A549 (cell line): Measurements from ENCODE around the gene ERMARD. TPM values are rescaled to one million over a fixed set of nuclear protein-coding genes. Genes with fewer than 3 reads are reported as not detected.

ENCODE experiments used
- ATAC-seq, 2 experiments: fragments of 200-7000 bp in 1 of 2; fragments of >200 bp in 1 of 2; cut with Nextera tagmentation in 1 of 2; cut with Tn5 transposase in 1 of 2; 3 replicates each; pipeline versions ENCODE4 v1.8.0 to v1.9.1; 2018 to 2020; ENCODE audit warnings: mild to moderate bottlenecking in 1 of 2, moderate library complexity in 1 of 2
- CTCF ChIA-PET: fragments of 300-600 bp; sonication (Branson Sonifier 250); formaldehyde crosslinking; extraction: SDS; loops from one replicate; lab custom pipeline; 2021; ENCODE audit warnings: antibody characterized with exemption, inconsistent platforms; lab: Yijun Ruan, JAX
- POLR2A ChIA-PET: fragments of 350-600 bp; formaldehyde crosslinking; extraction: SDS; loops from one replicate; lab custom pipeline; 2021; ENCODE audit warnings: antibody characterized with exemption, inconsistent platforms; lab: Yijun Ruan, JAX
- DNase-seq, 2 experiments: peaks; one replicate each; pipeline versions ENCODE4 v3.0.0 to v3.0.0-alpha.2; 2011 to 2016; ENCODE audit warnings: low read depth in 1 of 2, low spot score in 1 of 2
- FAIRE-seq: peaks from 2 replicates; lab custom pipeline; 2011; peaks lifted over from hg19 to GRCh38; lab: Jason Lieb, UNC
- H3K27ac ChIP-seq, 2 experiments: fragments of >200 bp; sonication (Bioruptor Twin); formaldehyde crosslinking; 3 replicates each; pipeline ENCODE4 v1.5.1; 2016 to 2017
- H3K4me1 ChIP-seq: fragments of >200 bp; sonication (Bioruptor Twin); formaldehyde crosslinking; 3 replicates; pipeline ENCODE4 v1.6.1; 2016
- H3K4me2 ChIP-seq: fragments of >200 bp; sonication (Bioruptor Twin); formaldehyde crosslinking; 3 replicates; pipeline ENCODE4 v1.6.1; 2016
- H3K4me3 ChIP-seq: fragments of >200 bp; sonication (Bioruptor Twin); formaldehyde crosslinking; 3 replicates; pipeline ENCODE4 v1.5.1; 2016
- H3K9me3 ChIP-seq: fragments of >200 bp; sonication (Bioruptor Twin); formaldehyde crosslinking; 3 replicates; pipeline ENCODE4 v1.6.1; 2016
- BCL3 ChIP-seq: fragments of >200 bp; sonication (Bioruptor Twin); formaldehyde crosslinking; IDR thresholded peaks from 3 replicates; pipeline ENCODE4 v1.6.1; 2016
- BHLHE40 ChIP-seq: IDR thresholded peaks from 2 replicates; pipeline ENCODE4 v1.6.1; 2012; ENCODE audit warnings: low read depth, low read length, inconsistent platforms
- CBX2 ChIP-seq: fragments of 200-600 bp; sonication (generic); IDR thresholded peaks from 2 replicates; pipeline ENCODE4 v1.6.1; 2016; ENCODE audit warnings: low read depth, mild to moderate bottlenecking, borderline replicate concordance
- EHMT2 ChIP-seq: fragments of 200-600 bp; sonication (generic); IDR thresholded peaks from 2 replicates; pipeline ENCODE4 v1.6.1; 2016; ENCODE audit warnings: antibody characterized with exemption, low read depth, mild to moderate bottlenecking, moderate library complexity
- ESRRA ChIP-seq: fragments of 150-350 bp; IDR thresholded peaks from 2 replicates; pipeline ENCODE4 v1.6.1; 2014; ENCODE audit warnings: mild to moderate bottlenecking, low read length, borderline replicate concordance
- FOXS1 ChIP-seq: fragments of 250-450 bp; sonication (Bioruptor Pico); IDR thresholded peaks from 2 replicates; pipeline ENCODE4 v1.5.0; 2020; ENCODE audit warnings: mild to moderate bottlenecking, moderate library complexity
- HEYL ChIP-seq: fragments of 250-450 bp; sonication (Bioruptor Pico); IDR thresholded peaks from 2 replicates; pipeline ENCODE4 v1.8.0; 2021; ENCODE audit warnings: mild to moderate bottlenecking, moderate library complexity
- HOXA7 ChIP-seq: fragments of 250-450 bp; sonication (Bioruptor Pico); IDR thresholded peaks from 2 replicates; pipeline ENCODE4 v1.5.0; 2020; ENCODE audit warnings: mild to moderate bottlenecking, moderate library complexity
- HOXB13 ChIP-seq: fragments of 250-450 bp; sonication (Bioruptor Pico); IDR thresholded peaks from 2 replicates; pipeline ENCODE4 v1.5.0; 2020; ENCODE audit warnings: low read depth, mild to moderate bottlenecking, moderate library complexity
- JUN ChIP-seq, 2 experiments: fragments of >200 bp; sonication (Bioruptor Twin); formaldehyde crosslinking; IDR thresholded peaks; 2 replicates in 1 of 2; 3 replicates in 1 of 2; pipeline ENCODE4 v1.6.1; 2016 to 2017
- JUNB ChIP-seq: fragments of >200 bp; sonication (Bioruptor Twin); formaldehyde crosslinking; IDR thresholded peaks from 2 replicates; pipeline ENCODE4 v1.6.1; 2016
- MAFK ChIP-seq: fragments of 450-650 bp; IDR thresholded peaks from 2 replicates; pipeline ENCODE4 v1.6.1; 2014; ENCODE audit not compliant: partially characterized antibody
- MYC ChIP-seq: IDR thresholded peaks from 2 replicates; pipeline ENCODE4 v1.6.1; 2012; ENCODE audit warnings: mild to moderate bottlenecking, inconsistent platforms, low read length, improper control_type of control experiment, borderline replicate concordance
- PBX3 ChIP-seq: IDR thresholded peaks from 2 replicates; pipeline ENCODE4 v1.6.1; 2012
- POLR2A ChIP-seq: IDR thresholded peaks from 2 replicates; pipeline ENCODE4 v1.6.1; 2012; ENCODE audit warnings: mild to moderate bottlenecking, low read length
- RCOR1 ChIP-seq: fragments of 150-350 bp; IDR thresholded peaks from 2 replicates; pipeline ENCODE4 v1.6.1; 2014; ENCODE audit warnings: antibody characterized with exemption, low read length, low read depth
- RNF2 ChIP-seq: fragments of 200-600 bp; sonication (generic); IDR thresholded peaks from 2 replicates; pipeline ENCODE4 v1.6.1; 2016; ENCODE audit warnings: low read depth, mild to moderate bottlenecking, antibody characterized with exemption, moderate library complexity, borderline replicate concordance
- TFCP2L1 ChIP-seq: fragments of 250-450 bp; sonication (Bioruptor Pico); IDR thresholded peaks from 2 replicates; pipeline ENCODE4 v1.5.0; 2021; ENCODE audit warnings: mild to moderate bottlenecking
- ZFP36 ChIP-seq: fragments of 450-650 bp; IDR thresholded peaks from 2 replicates; pipeline ENCODE4 v1.6.1; 2014; ENCODE audit warnings: borderline replicate concordance; ENCODE audit not compliant: partially characterized antibody
- ZSCAN20 ChIP-seq: fragments of 250-450 bp; sonication (Bioruptor Pico); IDR thresholded peaks from 2 replicates; pipeline ENCODE4 v1.8.0; 2022; ENCODE audit warnings: mild to moderate bottlenecking, moderate library complexity
- WGBS: methylation state at CpG from one replicate; pipeline ENCODE4 v1.1.6; 2017; ENCODE audit errors: missing lambda C conversion rate; 5-methylcytosine and 5-hydroxymethylcytosine counted together
- polyA plus RNA-seq, 4 experiments: library from polyadenylated mRNA; depleted of rRNA in 3 of 4; stranded (reverse); fragments of >200 nt; fragmentation: RNase III in 1 of 4; extraction: RNeasy Plus Mini Kit Qiagen cat#74134 plus additional on column Dnase treatment in 1 of 4; gene quantifications; 2 replicates in 3 of 4; 3 replicates in 1 of 4; pipeline ENCODE4 v1.2.3, GENCODE V29; 2011 to 2017
- TF ChIP-seq, protein P1 (sequence below): fragments of >200 bp; sonication (Bioruptor Twin); formaldehyde crosslinking; IDR thresholded peaks from 3 replicates; pipeline ENCODE4 v1.5.1; 2016
- TF ChIP-seq, protein P2 (sequence below): fragments of 200-600 bp; sonication (generic); IDR thresholded peaks from 2 replicates; pipeline ENCODE4 v1.6.1; 2016; ENCODE audit warnings: antibody characterized with exemption, mild to moderate bottlenecking, moderate library complexity
- TF ChIP-seq, protein P3 (sequence below): fragments of >200 bp; sonication (Bioruptor Twin); formaldehyde crosslinking; IDR thresholded peaks from 2 replicates; pipeline ENCODE4 v1.6.1; 2016

Gene ERMARD
- polyA plus RNA-seq, 2 of the 4 experiments (the other 2 are of a cell fraction): 8.5 to 22.5 TPM

DNA sequence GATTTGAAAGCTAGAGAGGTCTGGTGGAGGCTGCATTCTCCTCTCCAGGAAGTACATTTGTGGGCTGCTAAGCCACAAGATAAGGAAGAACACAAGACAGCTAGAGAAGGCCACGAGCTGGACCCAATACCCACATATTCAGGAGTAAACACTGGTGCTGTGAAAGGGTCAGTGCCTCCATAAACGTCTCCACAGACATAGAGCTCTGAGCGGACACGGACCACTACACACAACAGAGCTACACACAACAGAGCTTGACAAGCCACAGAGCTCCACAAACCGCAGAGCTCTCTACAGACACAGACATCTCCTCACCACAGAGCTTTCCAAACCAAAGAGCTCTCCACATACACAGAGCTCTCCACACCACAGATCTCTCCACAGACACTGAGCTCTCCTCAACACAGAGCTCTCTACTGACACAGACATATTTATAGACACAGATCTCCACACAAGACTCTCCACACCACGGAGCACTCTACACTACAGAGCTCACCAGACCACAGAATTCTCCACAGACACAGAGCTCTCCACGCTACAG, 51.9 kb downstream of the ERMARD start (continued):
- TF ChIP-seq PBX3 (no peak), CBX2 (no peak), BCL3 (no peak), BHLHE40 (no peak)

- POLR2A ChIA-PET: no interaction called here
- 11% methylated on average over 2 of the region's 3 CpGs for WGBS
- H3K4me2 ChIP-seq: no peak overlapping the region
- TF ChIP-seq ZSCAN20 (CRISPR knock-in tag) (no peak), POLR2A (no peak), JUN (IDR thresholded peaks at IDR 0.05) (no peak), RCOR1 (no peak), TFCP2L1 (CRISPR knock-in tag) (no peak), FOXS1 (CRISPR knock-in tag) (no peak)
- TF ChIP-seq, protein P1, sequence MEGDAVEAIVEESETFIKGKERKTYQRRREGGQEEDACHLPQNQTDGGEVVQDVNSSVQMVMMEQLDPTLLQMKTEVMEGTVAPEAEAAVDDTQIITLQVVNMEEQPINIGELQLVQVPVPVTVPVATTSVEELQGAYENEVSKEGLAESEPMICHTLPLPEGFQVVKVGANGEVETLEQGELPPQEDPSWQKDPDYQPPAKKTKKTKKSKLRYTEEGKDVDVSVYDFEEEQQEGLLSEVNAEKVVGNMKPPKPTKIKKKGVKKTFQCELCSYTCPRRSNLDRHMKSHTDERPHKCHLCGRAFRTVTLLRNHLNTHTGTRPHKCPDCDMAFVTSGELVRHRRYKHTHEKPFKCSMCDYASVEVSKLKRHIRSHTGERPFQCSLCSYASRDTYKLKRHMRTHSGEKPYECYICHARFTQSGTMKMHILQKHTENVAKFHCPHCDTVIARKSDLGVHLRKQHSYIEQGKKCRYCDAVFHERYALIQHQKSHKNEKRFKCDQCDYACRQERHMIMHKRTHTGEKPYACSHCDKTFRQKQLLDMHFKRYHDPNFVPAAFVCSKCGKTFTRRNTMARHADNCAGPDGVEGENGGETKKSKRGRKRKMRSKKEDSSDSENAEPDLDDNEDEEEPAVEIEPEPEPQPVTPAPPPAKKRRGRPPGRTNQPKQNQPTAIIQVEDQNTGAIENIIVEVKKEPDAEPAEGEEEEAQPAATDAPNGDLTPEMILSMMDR: no peak
- H3K9me3 ChIP-seq: no peaks in the 10 kb centered on the region
- H3K4me1 ChIP-seq: peaks cover 32% of the 10 kb centered on the region
- FAIRE-seq: no peak
- CTCF ChIA-PET: interaction anchor here (1.0 to 1.6 kb wide), 6 partner anchors 10 to 726 kb away, joined by 3 to 6 read pairs (median 4); no protein-coding TSS in a partner anchor
- 0 out of 6 replicates have a peak overlapping the region, but pooled peaks of 1 of the 2 experiments have one; percentile 34 for H3K27ac ChIP-seq
- no peak overlapping the region for H3K4me3 ChIP-seq
- no peak for ATAC-seq
- DNase-seq: no peak
Measured at GRCh38 chr6:169803816-169804340, 52.5 kb downstream of the ERMARD start.

DNA sequence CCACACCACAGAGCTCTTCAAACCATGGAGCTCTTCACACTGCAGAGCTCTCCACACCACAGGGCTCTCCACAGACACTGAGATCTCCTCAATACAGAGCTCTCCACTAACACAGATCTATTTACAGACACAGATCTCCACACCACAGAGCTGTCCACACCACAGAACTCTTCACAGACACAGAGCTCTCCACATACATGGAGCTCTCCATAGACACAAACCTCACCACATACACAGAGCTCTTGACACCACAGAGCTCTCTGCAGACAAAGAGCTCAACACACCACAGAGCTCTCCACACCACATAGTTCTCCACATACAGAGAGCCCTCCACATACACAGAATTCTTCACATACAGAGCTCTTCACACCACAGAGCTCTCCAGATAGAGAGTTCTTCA, 53.0 kb downstream of the ERMARD start:
- ChIA-PET POLR2A (no interaction called here), CTCF (interaction anchor here (1.3 to 2.5 kb wide), 4 partner anchors 14 to 725 kb away, joined by 3 to 13 read pairs (median 6); no protein-coding TSS in a partner anchor)

More for the DNA sequence above, 53.0 kb downstream of the ERMARD start:
- H3K9me3 ChIP-seq: no peaks in the 10 kb centered on the region
- no peak for ATAC-seq
- H3K4me1 ChIP-seq: peaks cover 26% of the 10 kb centered on the region
- TF ChIP-seq MYC (no peak), MAFK (no peak), HOXA7 (CRISPR knock-in tag) (no peak), EHMT2 (no peak), RNF2 (no peak), HEYL (CRISPR knock-in tag) (no peak), JUN (IDR thresholded peaks at IDR 0.05) (no peak), HOXB13 (no peak), FOXS1 (CRISPR knock-in tag) (no peak), JUNB (no peak), ESRRA (no peak), ZFP36 (no peak)
- TF ChIP-seq, protein P2, sequence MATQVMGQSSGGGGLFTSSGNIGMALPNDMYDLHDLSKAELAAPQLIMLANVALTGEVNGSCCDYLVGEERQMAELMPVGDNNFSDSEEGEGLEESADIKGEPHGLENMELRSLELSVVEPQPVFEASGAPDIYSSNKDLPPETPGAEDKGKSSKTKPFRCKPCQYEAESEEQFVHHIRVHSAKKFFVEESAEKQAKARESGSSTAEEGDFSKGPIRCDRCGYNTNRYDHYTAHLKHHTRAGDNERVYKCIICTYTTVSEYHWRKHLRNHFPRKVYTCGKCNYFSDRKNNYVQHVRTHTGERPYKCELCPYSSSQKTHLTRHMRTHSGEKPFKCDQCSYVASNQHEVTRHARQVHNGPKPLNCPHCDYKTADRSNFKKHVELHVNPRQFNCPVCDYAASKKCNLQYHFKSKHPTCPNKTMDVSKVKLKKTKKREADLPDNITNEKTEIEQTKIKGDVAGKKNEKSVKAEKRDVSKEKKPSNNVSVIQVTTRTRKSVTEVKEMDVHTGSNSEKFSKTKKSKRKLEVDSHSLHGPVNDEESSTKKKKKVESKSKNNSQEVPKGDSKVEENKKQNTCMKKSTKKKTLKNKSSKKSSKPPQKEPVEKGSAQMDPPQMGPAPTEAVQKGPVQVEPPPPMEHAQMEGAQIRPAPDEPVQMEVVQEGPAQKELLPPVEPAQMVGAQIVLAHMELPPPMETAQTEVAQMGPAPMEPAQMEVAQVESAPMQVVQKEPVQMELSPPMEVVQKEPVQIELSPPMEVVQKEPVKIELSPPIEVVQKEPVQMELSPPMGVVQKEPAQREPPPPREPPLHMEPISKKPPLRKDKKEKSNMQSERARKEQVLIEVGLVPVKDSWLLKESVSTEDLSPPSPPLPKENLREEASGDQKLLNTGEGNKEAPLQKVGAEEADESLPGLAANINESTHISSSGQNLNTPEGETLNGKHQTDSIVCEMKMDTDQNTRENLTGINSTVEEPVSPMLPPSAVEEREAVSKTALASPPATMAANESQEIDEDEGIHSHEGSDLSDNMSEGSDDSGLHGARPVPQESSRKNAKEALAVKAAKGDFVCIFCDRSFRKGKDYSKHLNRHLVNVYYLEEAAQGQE: no peak
- TF ChIP-seq, protein P3, sequence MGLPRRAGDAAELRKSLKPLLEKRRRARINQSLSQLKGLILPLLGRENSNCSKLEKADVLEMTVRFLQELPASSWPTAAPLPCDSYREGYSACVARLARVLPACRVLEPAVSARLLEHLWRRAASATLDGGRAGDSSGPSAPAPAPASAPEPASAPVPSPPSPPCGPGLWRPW: no peak
- H3K4me3 ChIP-seq: no peak overlapping the region
- DNase-seq: no peak
- H3K4me2 ChIP-seq: no peak overlapping the region
- H3K27ac ChIP-seq: no peak overlapping the region
- FAIRE-seq: no peak
